GM23338 (cell line): ENCODE measurements around the gene ZBTB46. TPM values are rescaled to one million over a fixed set of nuclear protein-coding genes. Genes with fewer than 3 reads are reported as not detected.

Experiments used
- EZH2phosphoT487 ChIP-seq: fragments of 200-600 bp; sonication (generic); IDR thresholded peaks from one replicate; pipeline ENCODE4 v1.8.1; 2018; ENCODE audit warnings: antibody characterized with exemption; ENCODE audit not compliant: unreplicated experiment
- JUNB ChIP-seq: IDR thresholded peaks from one replicate; pipeline ENCODE4 v1.6.1; 2016; ENCODE audit warnings: antibody characterized with exemption; ENCODE audit not compliant: unreplicated experiment
- NANOG ChIP-seq: IDR thresholded peaks from 2 replicates; pipeline ENCODE4 v1.6.1; 2016; ENCODE audit warnings: antibody characterized with exemption, borderline replicate concordance
- POLR2AphosphoS5 ChIP-seq: IDR thresholded peaks from 2 replicates; pipeline ENCODE4 v1.6.1; 2016; ENCODE audit warnings: antibody characterized with exemption, low read depth
- STAT1 ChIP-seq: IDR thresholded peaks from one replicate; pipeline ENCODE4 v1.6.1; 2016; ENCODE audit warnings: antibody characterized with exemption; ENCODE audit not compliant: unreplicated experiment
- ZNF331 ChIP-seq: fragments of 250-450 bp; sonication (Bioruptor Pico); IDR thresholded peaks from 2 replicates; pipeline ENCODE4 v1.5.0; 2020; ENCODE audit warnings: low read depth, mild to moderate bottlenecking, moderate library complexity
- polyA plus RNA-seq: library from polyadenylated mRNA; unstranded; fragments of >200 nt; fragmentation: Nextera tagmentation; extraction: Ambion mirVana; gene quantifications from 2 replicates; pipeline ENCODE4 v1.2.1, GENCODE V29; 2016
- total RNA-seq: library from RNA; depleted of rRNA; stranded (reverse); fragments of >200 nt; shearing (Covaris generic); gene quantifications from 2 replicates; pipeline ENCODE4 v1.2.3, GENCODE V29; 2014
- TF ChIP-seq, protein P1 (sequence below): fragments of 250-450 bp; sonication (Bioruptor Pico); IDR thresholded peaks from 2 replicates; pipeline ENCODE4 v1.5.0; 2020; ENCODE audit warnings: mild to moderate bottlenecking, moderate library complexity
- TF ChIP-seq, protein P2 (sequence below): IDR thresholded peaks from 2 replicates; pipeline ENCODE4 v1.6.1; 2016; ENCODE audit warnings: antibody characterized with exemption
- TF ChIP-seq, protein P3 (sequence below), 2 experiments: fragments of 200-600 bp in 1 of 2; sonication (generic) in 1 of 2; conservative IDR thresholded peaks; 2 replicates each; pipeline versions ENCODE4 v1.5.1 to v1.6.1; 2016 to 2017; ENCODE audit warnings: antibody characterized with exemption in 2 of 2, low read depth in 2 of 2, mild to moderate bottlenecking in 2 of 2, moderate library complexity in 1 of 2

ZBTB46 gene
- total and polyA plus RNA-seq, 2 experiments from 2014 or later: 3.2 to 26.9 TPM

DNA sequence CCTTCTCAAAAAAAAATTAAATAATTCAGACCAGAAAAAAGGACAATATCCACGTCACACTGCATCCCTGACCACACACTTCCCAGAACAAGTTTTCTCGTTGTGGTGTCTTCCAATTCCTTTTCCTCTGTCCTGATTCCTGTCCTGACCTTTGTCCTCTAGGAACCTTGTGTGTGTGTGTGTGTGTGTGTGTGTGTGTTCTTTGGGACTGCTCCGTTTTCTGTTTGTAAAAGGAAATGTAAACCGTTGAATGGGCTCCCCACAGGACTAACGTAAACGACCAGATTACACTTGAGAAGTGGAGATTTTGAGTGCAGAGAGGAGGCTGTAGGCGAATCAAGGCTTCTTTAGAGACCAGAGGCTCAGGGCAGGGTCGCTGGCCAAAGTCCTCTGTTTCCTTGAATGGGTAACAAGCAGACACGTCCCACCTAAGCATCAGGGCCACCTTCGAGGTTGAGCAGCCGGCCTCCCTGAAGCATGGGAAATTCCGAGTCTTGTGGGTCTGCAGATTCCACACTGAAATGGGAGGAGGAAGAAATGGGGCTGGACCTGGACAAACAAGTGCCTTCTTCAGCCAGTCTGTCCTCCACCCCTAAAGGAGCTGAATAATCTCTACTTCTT is 7.3 kb downstream of the ZBTB46 start (continued):
- TF ChIP-seq, protein P1, sequence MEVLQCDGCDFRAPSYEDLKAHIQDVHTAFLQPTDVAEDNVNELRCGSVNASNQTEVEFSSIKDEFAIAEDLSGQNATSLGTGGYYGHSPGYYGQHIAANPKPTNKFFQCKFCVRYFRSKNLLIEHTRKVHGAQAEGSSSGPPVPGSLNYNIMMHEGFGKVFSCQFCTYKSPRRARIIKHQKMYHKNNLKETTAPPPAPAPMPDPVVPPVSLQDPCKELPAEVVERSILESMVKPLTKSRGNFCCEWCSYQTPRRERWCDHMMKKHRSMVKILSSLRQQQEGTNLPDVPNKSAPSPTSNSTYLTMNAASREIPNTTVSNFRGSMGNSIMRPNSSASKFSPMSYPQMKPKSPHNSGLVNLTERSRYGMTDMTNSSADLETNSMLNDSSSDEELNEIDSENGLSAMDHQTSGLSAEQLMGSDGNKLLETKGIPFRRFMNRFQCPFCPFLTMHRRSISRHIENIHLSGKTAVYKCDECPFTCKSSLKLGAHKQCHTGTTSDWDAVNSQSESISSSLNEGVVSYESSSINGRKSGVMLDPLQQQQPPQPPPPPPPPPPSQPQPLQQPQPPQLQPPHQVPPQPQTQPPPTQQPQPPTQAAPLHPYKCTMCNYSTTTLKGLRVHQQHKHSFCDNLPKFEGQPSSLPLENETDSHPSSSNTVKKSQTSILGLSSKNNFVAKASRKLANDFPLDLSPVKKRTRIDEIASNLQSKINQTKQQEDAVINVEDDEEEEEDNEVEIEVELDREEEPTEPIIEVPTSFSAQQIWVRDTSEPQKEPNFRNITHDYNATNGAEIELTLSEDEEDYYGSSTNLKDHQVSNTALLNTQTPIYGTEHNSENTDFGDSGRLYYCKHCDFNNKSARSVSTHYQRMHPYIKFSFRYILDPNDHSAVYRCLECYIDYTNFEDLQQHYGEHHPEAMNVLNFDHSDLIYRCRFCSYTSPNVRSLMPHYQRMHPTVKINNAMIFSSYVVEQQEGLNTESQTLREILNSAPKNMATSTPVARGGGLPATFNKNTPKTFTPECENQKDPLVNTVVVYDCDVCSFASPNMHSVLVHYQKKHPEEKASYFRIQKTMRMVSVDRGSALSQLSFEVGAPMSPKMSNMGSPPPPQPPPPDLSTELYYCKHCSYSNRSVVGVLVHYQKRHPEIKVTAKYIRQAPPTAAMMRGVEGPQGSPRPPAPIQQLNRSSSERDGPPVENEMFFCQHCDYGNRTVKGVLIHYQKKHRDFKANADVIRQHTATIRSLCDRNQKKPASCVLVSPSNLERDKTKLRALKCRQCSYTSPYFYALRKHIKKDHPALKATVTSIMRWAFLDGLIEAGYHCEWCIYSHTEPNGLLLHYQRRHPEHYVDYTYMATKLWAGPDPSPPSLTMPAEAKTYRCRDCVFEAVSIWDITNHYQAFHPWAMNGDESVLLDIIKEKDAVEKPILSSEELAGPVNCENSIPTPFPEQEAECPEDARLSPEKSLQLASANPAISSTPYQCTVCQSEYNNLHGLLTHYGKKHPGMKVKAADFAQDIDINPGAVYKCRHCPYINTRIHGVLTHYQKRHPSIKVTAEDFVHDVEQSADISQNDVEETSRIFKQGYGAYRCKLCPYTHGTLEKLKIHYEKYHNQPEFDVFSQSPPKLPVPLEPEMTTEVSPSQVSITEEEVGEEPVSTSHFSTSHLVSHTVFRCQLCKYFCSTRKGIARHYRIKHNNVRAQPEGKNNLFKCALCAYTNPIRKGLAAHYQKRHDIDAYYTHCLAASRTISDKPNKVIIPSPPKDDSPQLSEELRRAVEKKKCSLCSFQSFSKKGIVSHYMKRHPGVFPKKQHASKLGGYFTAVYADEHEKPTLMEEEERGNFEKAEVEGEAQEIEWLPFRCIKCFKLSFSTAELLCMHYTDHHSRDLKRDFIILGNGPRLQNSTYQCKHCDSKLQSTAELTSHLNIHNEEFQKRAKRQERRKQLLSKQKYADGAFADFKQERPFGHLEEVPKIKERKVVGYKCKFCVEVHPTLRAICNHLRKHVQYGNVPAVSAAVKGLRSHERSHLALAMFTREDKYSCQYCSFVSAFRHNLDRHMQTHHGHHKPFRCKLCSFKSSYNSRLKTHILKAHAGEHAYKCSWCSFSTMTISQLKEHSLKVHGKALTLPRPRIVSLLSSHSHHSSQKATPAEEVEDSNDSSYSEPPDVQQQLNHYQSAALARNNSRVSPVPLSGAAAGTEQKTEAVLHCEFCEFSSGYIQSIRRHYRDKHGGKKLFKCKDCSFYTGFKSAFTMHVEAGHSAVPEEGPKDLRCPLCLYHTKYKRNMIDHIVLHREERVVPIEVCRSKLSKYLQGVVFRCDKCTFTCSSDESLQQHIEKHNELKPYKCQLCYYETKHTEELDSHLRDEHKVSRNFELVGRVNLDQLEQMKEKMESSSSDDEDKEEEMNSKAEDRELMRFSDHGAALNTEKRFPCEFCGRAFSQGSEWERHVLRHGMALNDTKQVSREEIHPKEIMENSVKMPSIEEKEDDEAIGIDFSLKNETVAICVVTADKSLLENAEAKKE: no peak
- no peak for TF ChIP-seq EZH2phosphoT487
- TF ChIP-seq JUNB: no peak
- no peak for TF ChIP-seq NANOG
- TF ChIP-seq POLR2AphosphoS5: no peak
- no peak for TF ChIP-seq STAT1
- TF ChIP-seq, protein P2, sequence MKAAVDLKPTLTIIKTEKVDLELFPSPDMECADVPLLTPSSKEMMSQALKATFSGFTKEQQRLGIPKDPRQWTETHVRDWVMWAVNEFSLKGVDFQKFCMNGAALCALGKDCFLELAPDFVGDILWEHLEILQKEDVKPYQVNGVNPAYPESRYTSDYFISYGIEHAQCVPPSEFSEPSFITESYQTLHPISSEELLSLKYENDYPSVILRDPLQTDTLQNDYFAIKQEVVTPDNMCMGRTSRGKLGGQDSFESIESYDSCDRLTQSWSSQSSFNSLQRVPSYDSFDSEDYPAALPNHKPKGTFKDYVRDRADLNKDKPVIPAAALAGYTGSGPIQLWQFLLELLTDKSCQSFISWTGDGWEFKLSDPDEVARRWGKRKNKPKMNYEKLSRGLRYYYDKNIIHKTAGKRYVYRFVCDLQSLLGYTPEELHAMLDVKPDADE: no peak
- TF ChIP-seq ZNF331 (CRISPR knock-in tag): no peak
- TF ChIP-seq, protein P3, sequence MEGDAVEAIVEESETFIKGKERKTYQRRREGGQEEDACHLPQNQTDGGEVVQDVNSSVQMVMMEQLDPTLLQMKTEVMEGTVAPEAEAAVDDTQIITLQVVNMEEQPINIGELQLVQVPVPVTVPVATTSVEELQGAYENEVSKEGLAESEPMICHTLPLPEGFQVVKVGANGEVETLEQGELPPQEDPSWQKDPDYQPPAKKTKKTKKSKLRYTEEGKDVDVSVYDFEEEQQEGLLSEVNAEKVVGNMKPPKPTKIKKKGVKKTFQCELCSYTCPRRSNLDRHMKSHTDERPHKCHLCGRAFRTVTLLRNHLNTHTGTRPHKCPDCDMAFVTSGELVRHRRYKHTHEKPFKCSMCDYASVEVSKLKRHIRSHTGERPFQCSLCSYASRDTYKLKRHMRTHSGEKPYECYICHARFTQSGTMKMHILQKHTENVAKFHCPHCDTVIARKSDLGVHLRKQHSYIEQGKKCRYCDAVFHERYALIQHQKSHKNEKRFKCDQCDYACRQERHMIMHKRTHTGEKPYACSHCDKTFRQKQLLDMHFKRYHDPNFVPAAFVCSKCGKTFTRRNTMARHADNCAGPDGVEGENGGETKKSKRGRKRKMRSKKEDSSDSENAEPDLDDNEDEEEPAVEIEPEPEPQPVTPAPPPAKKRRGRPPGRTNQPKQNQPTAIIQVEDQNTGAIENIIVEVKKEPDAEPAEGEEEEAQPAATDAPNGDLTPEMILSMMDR (conservative IDR thresholded peaks at IDR 0.05; ENCODE audit: low read depth in 2 of 2): no peak
